Measurements from ENCODE around the gene KCNQ1. TPM values are rescaled to one million over a fixed set of nuclear protein-coding genes. Genes with fewer than 3 reads are reported as not detected.

KCNQ1 gene
- total and polyA plus RNA-seq, 2 donors (not counting 3 experiments of a cell fraction or from before 2014, with no cell fraction given) = 0.07 to 0.09 TPM

DNA sequence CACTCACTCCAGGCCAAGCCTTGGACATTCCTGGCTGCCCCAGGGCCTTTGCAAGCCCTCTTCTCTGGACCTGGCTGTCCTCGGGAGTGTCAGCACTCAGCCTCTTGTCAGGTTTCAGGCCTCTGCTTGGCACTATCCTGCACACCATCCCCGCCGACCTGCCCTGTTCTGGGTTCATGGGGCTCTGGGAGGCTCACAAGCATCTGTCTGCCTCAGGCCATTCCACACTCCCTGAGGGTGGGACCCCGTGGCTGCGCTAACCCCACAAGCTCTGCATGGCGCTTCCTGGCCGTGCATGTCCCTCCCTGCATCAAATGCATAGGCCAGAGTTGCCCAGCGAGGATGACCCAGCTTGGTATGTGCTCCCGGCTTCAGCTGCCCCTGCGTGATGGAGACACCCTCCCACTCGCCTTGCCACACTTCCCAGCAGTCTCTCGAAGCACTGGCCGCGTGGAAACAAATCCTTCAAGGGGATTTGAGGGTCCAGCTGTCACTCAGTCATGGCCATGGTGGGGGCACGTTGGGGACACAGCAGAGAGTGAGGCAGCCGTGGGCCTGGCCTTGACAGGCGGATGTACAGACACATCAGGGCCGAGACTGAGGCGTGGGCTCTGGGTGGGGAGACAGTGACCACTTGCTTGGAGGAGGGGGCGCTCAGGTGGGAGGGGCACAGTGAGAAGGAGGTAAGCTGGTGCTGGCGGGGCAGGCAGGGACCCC lies 87.3 kb downstream of the KCNQ1 start:
- H3K36me3 ChIP-seq (ENCODE audit: control insufficient read depth in 2 of 2, extremely low read depth in 1 of 2, insufficient read depth in 2 of 2, low read length in 2 of 2) = no peaks in the 10 kb centered on the region
- FAIRE-seq = no peak
- DNase-seq (ENCODE audit: low read depth, low spot score) = no peak
- CTCF ChIA-PET = interaction anchor here (0.8 to 8.5 kb wide), 43 partner anchors 10 to 886 kb away, joined by 3 to 711 read pairs (median 5); partner anchors contain the start of genes CDKN1C, KCNQ1, NAP1L4 and PHLDA2
- no peak overlapping the region for H3K4me3 ChIP-seq (replicated peaks in 1 of 3; ENCODE audit: insufficient read depth in 1 of 3, low read depth in 1 of 3, low read length in 3 of 3)
- intact Hi-C loops (cut with micrococcal nuclease) (loop anchor here (1.0 to 10.0 kb wide), 10 partner anchors 104 to 885 kb away; partner anchors contain the start of genes KCNQ1OT1 and NAP1L4), dilution Hi-C loops (cut with MboI; ENCODE audit: extremely low pct_ligation_motif_present, low sequenced_read_pairs) (no loop called here)
- no TSS peak for BruUV-seq (replicated peaks)
- H3K9me1 ChIP-seq (replicated peaks; ENCODE audit: control insufficient read depth, extremely low read depth, insufficient read depth, low read length) = no peaks in the 10 kb centered on the region
- no peak for TF ChIP-seq JUN (IDR thresholded peaks at IDR 0.05; ENCODE audit: borderline replicate concordance, insufficient read depth, insufficient read length, low read depth)
- no peak for TF ChIP-seq MAX (IDR thresholded peaks at IDR 0.05; ENCODE audit: insufficient read depth, insufficient read length)
- TF ChIP-seq GATA2 (IDR thresholded peaks at IDR 0.05; ENCODE audit: insufficient read depth, insufficient read length, low read depth, low read length) = no peak
- TF ChIP-seq FOS (IDR thresholded peaks at IDR 0.05; ENCODE audit: borderline replicate concordance, insufficient read depth, low read length) = no peak
- TF ChIP-seq POLR2AphosphoS5 (IDR thresholded peaks at IDR 0.05; ENCODE audit: insufficient read depth, low read depth, low read length) = no peak
- TF ChIP-seq CTCF (IDR thresholded peaks at IDR 0.05; ENCODE audit: extremely low read depth in 1 of 2, insufficient read depth in 1 of 2, low read depth in 1 of 2, low read length in 2 of 2) = no peak
- no peak for TF ChIP-seq POLR2A (IDR thresholded peaks at IDR 0.05; ENCODE audit: low read depth, low read length)
- TF ChIP-seq MYC (IDR thresholded peaks at IDR 0.05; ENCODE audit: low read depth, low read length) = no peak
- no peak for TF ChIP-seq EZH2 (IDR thresholded peaks at IDR 0.05; ENCODE audit: borderline replicate concordance, low read depth, low read length, severe bottlenecking)
- no peak overlapping the region for H3K27ac ChIP-seq (ENCODE audit: insufficient read depth, low read depth, low read length)
- no peak overlapping the region for H3K9ac ChIP-seq (replicated peaks; ENCODE audit: extremely low read depth, insufficient read depth, low read length)
- H3K27me3 ChIP-seq (ENCODE audit: control insufficient read depth in 2 of 2, insufficient read depth in 2 of 2, low read length in 2 of 2) = no peaks in the 10 kb centered on the region
- POLR2A ChIA-PET = interaction anchor here (1.2 to 1.9 kb wide), 3 partner anchors 356 to 397 kb away, joined by 3 to 9 read pairs (median 4); partner anchors contain the start of gene PHLDA2
- H2AFZ ChIP-seq (ENCODE audit: low read depth, low read length) = no peak overlapping the region
- no peak overlapping the region for H3K4me2 ChIP-seq (ENCODE audit: insufficient read depth, low read length)
- no peaks in the 10 kb centered on the region for H4K20me1 ChIP-seq (replicated peaks; ENCODE audit: control insufficient read depth, extremely low read depth, insufficient read depth, low read length)
- no peaks in the 10 kb centered on the region for H3K9me3 ChIP-seq (replicated peaks; ENCODE audit: control insufficient read depth, insufficient read depth, low read length)
- no peaks in the 10 kb centered on the region for H3K79me2 ChIP-seq (ENCODE audit: control insufficient read depth, insufficient read depth, low read length)
- peaks cover 9% of the 10 kb centered on the region for H3K4me1 ChIP-seq (ENCODE audit: control insufficient read depth, extremely low read depth, insufficient read depth, low read length)
